SIG-M5 treated with dmso at 0.1 percent for 504 hours (cell line): ENCODE data around the gene AQP7.
A peak's percentile ranks its signal among the peaks of the same experiment; 100 is the strongest.
"Not testable (repeated sequence)": the region's sequence is repeated elsewhere in the genome, so short reads cannot be mapped to it uniquely, and the experiment has no call there.

Source experiments
- DNase-seq: peaks from one replicate; lab custom pipeline; 2025; ENCODE audit not compliant: unreplicated experiment; lab: John Stamatoyannopoulos, UW

The AQP7 gene

DNA sequence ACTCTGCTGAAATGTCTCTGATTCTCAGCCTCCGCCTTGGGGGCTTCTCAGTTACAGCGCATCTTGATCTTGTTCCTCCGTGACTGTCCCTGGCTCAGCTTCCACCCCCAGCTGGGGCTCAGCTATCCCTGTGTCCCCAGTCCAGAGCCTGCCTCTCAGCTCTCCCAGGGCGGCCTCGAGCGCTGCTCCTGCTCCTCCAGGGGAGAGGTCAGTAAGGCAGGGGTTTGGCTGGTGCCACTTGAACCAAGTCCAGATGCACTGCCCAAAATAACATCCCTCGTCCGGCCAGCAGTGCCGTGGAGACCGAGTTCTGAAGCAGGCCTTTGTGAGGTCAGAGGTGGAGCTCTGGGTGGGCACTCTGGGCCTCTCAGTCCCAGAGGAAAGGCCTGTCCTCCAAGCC is at the start of gene AQP7:
Gene AQP7, minus strand, starts transcription at position 198 of the 400 bp plus-strand sequence. CDS start 1,306 bp downstream, outside the sequence.
- DNase-seq: not testable (repeated sequence)

DNA sequence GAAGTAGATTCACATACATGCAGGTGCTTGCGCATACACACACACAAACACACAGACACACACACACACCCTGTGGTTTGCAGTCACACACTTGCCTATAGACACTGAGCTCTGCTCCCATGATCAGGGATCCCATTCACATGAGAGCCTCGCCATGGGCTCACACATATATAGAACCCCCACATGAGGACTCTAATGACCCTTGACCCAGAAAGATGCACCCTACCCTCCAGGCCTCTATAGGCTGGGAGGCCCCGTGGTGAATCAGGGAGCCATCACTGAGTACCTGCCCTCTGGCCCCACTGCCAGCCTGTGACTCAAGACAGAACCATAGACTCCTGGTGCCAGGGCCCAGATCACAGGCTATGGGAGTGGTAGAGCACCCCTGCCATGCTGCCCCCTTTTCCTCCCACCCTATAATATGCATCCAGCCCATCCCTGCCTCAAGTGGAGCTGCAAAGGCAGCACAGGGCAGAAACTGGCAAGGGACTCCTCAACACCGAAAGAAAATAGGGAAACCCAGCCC is 48.3 kb upstream of the AQP7 start:
- no peak for DNase-seq

DNA sequence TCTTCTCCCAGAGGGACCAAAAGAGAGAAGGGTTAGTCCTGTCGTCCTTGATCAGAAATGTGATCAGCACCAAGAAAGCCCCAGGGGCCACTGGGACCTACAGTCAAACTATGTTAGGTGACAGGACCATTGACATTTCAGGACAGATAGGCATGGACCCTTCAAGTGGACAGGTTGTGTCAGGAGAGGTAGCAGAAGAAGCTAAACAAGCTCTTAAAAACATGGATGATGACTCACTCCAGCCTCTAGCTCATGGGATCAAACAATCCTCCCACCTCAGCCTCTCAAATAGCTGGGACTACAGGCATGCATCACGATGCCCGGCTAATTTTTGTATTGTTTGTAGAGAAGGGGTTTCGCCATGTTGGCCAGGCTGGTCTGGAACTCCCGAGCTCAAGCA is 47.3 kb upstream of the AQP7 start:
- DNase-seq: no peak

DNA sequence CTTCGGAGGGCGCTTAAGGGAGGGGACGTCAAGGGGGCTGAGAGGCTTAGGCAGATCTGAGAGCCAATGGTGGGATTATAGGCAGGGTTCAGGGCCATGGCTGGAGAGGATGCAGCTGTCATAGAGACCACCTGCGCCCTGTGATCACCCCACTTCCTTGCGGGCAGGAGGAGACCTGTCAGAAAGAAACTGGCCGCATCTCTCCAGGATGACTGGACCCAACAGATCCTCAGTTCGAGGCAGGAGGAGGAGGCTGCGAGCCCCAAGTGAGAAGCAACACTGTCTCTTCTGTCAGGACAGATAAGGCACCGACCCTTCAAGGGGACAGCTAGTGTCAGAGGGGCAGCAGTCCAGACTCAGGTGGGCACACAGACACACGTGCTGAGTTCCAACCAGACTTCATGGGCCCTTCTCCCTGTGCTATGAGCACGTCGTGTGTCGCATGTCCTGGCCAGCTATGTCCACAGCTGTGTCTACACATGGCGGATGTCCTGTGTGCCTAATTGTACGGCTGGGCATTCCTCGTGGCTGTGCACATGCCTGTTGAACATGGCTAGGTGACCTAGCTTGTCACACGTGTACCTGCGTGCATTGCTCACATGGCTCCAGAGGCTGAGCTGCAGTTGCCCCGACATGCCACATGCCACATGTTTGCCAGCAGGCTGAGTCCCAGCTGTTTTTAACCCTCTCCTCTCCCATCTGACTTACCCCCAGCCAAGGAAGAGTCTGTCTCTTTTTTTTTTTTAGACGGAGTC is 45.6 kb upstream of the AQP7 start:
- DNase-seq: no peak

DNA sequence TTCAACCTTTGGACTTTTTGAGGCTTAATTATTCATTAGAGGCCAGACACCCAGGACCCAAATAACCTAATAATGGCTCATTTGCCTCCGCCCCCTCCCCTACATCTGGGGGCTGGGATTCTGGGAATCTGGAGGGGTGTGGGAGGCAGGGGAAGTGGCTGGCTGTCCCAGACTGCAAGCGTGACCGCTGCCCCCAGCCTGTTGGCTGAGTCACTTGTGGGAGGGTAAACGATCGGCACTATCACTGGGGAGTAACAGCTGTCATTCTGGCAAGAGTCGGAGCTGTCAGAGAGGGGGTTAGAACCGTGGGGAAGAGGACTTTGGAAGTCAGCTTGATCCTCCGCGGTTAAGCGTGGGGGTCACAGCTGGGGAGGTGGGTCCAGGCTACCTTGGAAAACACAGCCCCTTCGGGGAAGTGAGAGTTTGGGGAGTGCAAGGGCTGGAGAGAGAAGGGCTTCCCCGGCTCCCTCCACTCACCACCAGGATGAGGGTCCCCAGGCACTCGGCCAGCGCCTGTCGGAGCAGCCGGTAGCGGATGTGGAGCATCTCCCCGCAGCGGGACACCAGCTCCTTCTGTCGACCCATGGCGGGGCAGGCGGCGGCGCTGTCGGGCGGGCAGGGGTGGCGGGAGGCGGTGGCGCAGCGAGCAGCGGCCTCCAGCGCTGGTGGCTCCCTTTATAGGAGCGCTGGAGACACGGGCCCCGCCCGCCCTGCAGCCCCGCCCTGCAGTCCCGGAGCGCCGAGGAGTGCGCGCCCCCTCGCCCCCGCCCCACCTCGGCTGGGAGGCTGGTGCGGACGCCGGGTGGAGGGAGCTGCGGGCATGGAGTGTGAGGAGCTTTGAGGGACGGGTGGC is 44.8 kb upstream of the AQP7 start, which contains the start of gene AQP3:
Gene AQP3, minus strand, starts transcription at position 648 of the 853 bp plus-strand sequence. Its CDS starts 63 bp downstream, at position 585.
- DNase-seq: peak; percentile 62

- DNase-seq: no peak
Observed at GRCh38 chr9:33446240-33446945, 44.0 kb upstream of the AQP7 start.

DNA sequence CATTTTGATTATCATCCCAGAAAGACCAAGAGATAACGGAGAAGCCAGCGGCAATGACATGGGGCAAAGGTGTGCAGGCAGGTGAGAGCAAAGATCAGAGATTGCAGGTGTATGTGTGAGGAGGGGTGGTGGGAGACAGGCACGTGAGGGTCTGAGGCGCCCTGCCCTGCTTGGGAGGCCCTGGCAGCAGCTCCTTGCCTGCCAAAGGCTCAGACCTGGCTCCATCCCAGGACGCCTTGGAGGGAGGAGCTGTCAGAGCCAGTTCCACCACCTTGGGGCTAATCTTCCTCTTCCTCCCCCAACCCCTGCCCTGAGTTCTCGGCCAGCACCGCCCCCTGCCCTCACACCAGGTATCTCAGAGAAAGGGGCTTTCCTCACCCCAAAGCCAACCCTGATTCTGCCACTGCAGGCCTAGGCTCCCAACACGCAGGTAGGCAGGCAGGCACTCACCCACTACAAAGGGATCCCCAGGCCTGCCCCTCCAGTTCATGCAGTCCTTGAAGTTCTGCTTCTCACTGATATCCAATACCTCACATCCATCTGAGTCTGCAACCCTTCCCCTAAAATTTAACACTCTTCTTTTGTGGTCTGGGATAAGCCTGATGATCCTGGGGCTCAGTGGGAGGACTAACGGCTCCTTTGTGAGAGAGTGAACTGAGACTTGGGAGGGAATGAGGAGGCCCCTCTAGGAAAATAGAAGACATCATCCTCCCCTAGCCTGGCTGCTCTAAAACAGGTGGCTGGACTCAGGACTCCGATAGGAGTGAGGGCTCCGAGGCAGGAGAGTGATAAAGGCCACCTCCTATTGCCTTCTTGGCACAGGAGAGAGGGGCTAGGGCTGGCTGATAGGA is 43.2 kb upstream of the AQP7 start:
- DNase-seq: no peak

GRCh38 chr9:33443464-33444154 is 41.2 kb upstream of the AQP7 start:
- DNase-seq: no peak

DNA sequence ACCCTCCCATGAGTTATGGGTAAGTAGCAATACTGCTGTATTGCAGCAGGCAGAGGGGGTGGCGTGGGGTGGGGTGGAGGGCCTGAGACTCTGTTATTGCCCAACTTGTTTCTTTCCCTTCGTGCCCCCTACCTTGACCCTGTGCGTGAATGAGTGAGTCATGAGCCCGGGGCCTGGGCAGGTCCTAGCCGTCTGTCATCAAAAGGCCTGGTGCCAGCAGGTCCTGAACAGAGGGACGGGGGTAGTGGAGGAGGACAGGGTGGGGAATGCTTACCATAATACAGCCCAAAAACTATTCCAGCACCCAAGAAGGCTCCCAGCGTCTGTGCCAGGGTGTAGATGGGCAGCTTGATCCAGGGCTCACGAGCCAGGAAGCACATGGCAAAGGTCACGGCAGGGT is 40.7 kb upstream of the AQP7 start:
- peak; percentile 26 for DNase-seq

GRCh38 chr9:33442125-33442524 is 39.8 kb upstream of the AQP7 start:
- no peak for DNase-seq

- DNase-seq: no peak
Observed at GRCh38 chr9:33440609-33441008, 38.2 kb upstream of the AQP7 start.

GRCh38 chr9:33440204-33440603 is 37.8 kb upstream of the AQP7 start:
- no peak for DNase-seq

DNA sequence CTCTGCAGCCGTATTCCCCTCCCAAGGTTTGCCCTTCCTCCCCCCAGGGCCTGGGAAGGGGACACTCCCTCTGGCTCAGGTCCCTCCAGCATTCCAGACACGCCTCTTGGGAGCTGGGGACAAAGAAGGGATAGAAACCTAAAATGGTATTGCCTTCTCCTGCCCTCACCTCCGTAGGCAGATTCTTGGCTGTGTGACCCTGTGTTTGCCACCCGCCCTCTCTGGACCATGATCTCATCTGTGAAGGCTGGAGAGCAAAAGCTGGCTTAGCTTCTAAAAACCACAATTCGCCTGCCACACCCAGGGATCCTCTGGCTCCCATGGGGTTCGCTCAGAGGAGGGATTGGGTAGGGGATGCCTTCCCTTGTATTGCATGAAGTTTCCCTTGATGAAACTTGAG is 37.4 kb upstream of the AQP7 start:
- DNase-seq: no peak

GRCh38 chr9:33438926-33439680 is 36.7 kb upstream of the AQP7 start:
- DNase-seq: no peak

DNA sequence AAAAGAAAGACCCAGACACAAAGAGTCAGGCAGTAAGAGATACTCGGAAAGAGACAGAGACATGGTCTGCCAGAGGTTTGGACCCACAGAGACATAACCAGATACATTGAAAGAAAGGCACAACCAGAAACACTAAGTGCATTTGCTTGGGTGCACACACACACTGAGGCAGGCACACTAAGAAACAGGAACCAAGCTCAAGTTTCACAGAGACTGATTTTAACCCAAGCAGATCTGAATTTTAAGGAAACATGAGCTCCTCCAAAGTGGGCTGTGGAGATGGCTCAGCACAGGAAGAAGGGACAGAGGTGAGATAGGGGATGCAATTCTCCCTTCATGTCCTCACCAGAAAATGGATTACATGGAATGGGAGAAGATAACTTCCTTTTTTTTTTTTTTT is 35.5 kb upstream of the AQP7 start:
- DNase-seq: peak; percentile 19

- DNase-seq: no peak
Observed at GRCh38 chr9:33437205-33437604, 34.8 kb upstream of the AQP7 start.

DNA sequence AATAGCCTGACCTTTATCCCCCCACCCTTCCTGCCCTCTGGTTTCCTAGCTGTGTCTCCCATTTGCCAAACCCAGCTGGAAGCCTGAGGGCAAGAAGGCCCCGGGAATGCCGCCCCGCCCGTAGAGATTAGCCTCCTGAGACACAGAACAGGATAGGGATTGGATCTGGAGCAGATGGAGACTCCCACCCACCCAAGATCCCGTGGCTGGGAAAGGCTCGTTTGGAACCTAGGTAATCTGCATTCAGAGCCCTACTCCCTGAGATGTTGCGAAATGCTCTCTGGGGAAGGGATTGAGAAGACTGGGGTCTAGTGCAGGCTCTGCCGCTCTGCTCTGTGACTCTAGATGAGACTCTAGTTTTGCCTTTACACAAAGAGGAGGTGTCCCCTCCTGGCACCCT is 34.1 kb upstream of the AQP7 start:
- no peak for DNase-seq

- no peak for DNase-seq
Observed at GRCh38 chr9:33435821-33436277, 33.5 kb upstream of the AQP7 start.
